ENCODE data around the gene ANO2. TPM values are rescaled to one million over a fixed set of nuclear protein-coding genes. Genes with fewer than 3 reads are reported as not detected.

Gene ANO2
- total RNA-seq, 2 experiments from 2014 or later = not detected

GRCh38 chr12:5901416-5901815 lies 43.6 kb downstream of the ANO2 start:
- Mint-ChIP-seq H3K27me3 (peaks cover 10% of the 10 kb centered on the region), H3K9me3 (no peaks in the 10 kb centered on the region), H3K27ac (no peak overlapping the region), H3K4me3 (no peak overlapping the region), H3K36me3 (ENCODE audit: low read depth) (no peaks in the 10 kb centered on the region), H3K4me1 (ENCODE audit: low read depth) (no peaks in the 10 kb centered on the region)
- TF ChIP-seq CTCF (IDR thresholded peaks at IDR 0.05) = no peak
- POLR2A ChIA-PET = no interaction called here
- DNase-seq = no peak
- intact Hi-C loops (cut with micrococcal nuclease) = no loop called here
- ATAC-seq = no peak
- CTCF ChIA-PET = no interaction called here

- intact Hi-C loops (cut with micrococcal nuclease) = no loop called here
- Mint-ChIP-seq H3K9me3 (no peaks in the 10 kb centered on the region), H3K4me1 (ENCODE audit: low read depth) (no peaks in the 10 kb centered on the region), H3K27me3 (peaks cover 14% of the 10 kb centered on the region), H3K4me3 (no peak overlapping the region), H3K27ac (no peak overlapping the region), H3K36me3 (ENCODE audit: low read depth) (no peaks in the 10 kb centered on the region)
- ChIA-PET CTCF (no interaction called here), POLR2A (no interaction called here)
- ATAC-seq (no peak), DNase-seq (no peak)
- TF ChIP-seq CTCF (IDR thresholded peaks at IDR 0.05) = no peak
These were observed 44.4 kb downstream of the ANO2 start for GRCh38 chr12:5900533-5901205.

DNA sequence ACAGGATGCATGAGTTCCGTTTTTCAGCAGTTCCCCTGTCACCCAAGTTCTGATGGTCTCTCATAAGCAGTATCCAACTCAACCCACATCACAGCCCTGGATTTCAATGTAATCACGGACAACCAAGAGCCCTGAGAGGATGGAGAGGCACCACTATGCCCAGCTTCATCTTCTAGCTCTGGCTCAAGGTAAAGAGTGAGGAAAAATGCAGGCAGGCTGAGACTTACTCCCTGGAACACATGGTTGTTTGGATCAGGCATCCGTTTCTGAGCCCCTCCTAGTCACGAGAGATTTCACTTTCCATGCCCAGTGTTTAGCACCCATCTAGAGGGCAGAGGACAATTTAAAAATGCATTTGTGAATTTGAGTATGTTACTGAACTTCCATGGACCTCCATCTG lies 45.0 kb downstream of the ANO2 start:
- TF ChIP-seq CTCF (IDR thresholded peaks at IDR 0.05) = no peak
- DNase-seq (no peak), ATAC-seq (no peak)
- peaks cover 20% of the 10 kb centered on the region for H3K27me3 Mint-ChIP-seq
- H3K9me3 Mint-ChIP-seq = no peaks in the 10 kb centered on the region
- CTCF ChIA-PET = no interaction called here
- no peak overlapping the region for H3K4me3 Mint-ChIP-seq
- H3K4me1 Mint-ChIP-seq (ENCODE audit: low read depth) = no peaks in the 10 kb centered on the region
- intact Hi-C loops (cut with micrococcal nuclease) = no loop called here
- H3K36me3 Mint-ChIP-seq (ENCODE audit: low read depth) = no peaks in the 10 kb centered on the region
- POLR2A ChIA-PET = no interaction called here
- no peak overlapping the region for H3K27ac Mint-ChIP-seq

GRCh38 chr12:5899675-5900074 lies 45.4 kb downstream of the ANO2 start:
- no peak for TF ChIP-seq CTCF (IDR thresholded peaks at IDR 0.05)
- no peak overlapping the region for H3K4me3 Mint-ChIP-seq
- no peak overlapping the region for H3K27ac Mint-ChIP-seq
- H3K9me3 Mint-ChIP-seq = no peaks in the 10 kb centered on the region
- ChIA-PET POLR2A (no interaction called here), CTCF (interaction anchor here (1.2 kb wide), 1 partner anchor 154 kb away, joined by 3 read pairs; no protein-coding TSS in a partner anchor)
- no peaks in the 10 kb centered on the region for H3K36me3 Mint-ChIP-seq (ENCODE audit: low read depth)
- H3K27me3 Mint-ChIP-seq = peaks cover 22% of the 10 kb centered on the region
- no peak for DNase-seq
- no peaks in the 10 kb centered on the region for H3K4me1 Mint-ChIP-seq (ENCODE audit: low read depth)
- ATAC-seq = no peak
- intact Hi-C loops (cut with micrococcal nuclease) = no loop called here

DNA sequence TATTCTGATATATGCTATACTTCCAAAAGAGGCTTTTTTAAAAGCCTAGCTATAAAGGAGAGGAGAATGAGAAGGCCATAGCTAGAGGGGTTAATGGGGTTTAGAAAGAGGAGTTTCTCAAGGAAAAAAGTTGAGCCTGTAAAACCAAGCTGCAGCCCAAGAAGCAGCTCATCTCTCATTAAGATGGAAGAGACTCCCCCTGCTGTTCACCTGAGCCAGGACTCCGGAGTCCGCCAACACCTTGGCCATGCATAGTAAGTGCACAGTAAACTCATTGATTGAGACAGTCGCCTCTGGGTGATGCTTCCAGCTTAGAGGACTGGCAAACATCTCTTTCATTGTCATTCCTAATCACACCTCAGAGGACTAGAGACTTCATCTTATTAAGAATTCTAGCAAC lies 46.2 kb downstream of the ANO2 start:
- ATAC-seq = no peak
- no peak overlapping the region for H3K27ac Mint-ChIP-seq
- H3K27me3 Mint-ChIP-seq = peaks cover 27% of the 10 kb centered on the region

More for the DNA sequence above, 46.2 kb downstream of the ANO2 start:
- no peak for DNase-seq
- ChIA-PET POLR2A (no interaction called here), CTCF (interaction anchor here (0.7 to 1.2 kb wide), 2 partner anchors 89 to 153 kb away, joined by 3 read pairs; no protein-coding TSS in a partner anchor)
- H3K4me3 Mint-ChIP-seq = no peak overlapping the region
- TF ChIP-seq CTCF (IDR thresholded peaks at IDR 0.05) = no peak
- no peaks in the 10 kb centered on the region for H3K36me3 Mint-ChIP-seq (ENCODE audit: low read depth)
- no peaks in the 10 kb centered on the region for H3K4me1 Mint-ChIP-seq (ENCODE audit: low read depth)
- intact Hi-C loops (cut with micrococcal nuclease) = no loop called here
- H3K9me3 Mint-ChIP-seq = no peaks in the 10 kb centered on the region

Data from activated CD8-positive, alpha-beta T cell treated with anti-CD3 and anti-CD28 coated beads for 36 hours (primary cell).